Calu3 (cell line): ENCODE measurements around the gene DYNLRB1. TPM values are rescaled to one million over a fixed set of nuclear protein-coding genes. Genes with fewer than 3 reads are reported as not detected.

Source experiments
- BruUV-seq: library from RNA; stranded (reverse); fragments of 400-500 nt; replicated peaks from 2 replicates; lab custom pipeline; 2021; lab: Mats Ljungman, UMichigan
- CTCF ChIA-PET: fragments of 300-600 bp; sonication (Branson Sonifier 250); formaldehyde crosslinking; loops from one replicate; lab custom pipeline; 2022; ENCODE audit warnings: antibody characterized with exemption; lab: Charles Lee
- DNase-seq: peaks from one replicate; pipeline ENCODE4 v3.0.0; 2022
- H3K27ac Mint-ChIP-seq: one replicate; pipeline ENCODE4 v1.8.0; 2022; ENCODE audit warnings: mixed read lengths; ENCODE audit not compliant: unreplicated experiment
- H3K27me3 Mint-ChIP-seq: one replicate; pipeline ENCODE4 v1.8.0; 2022; ENCODE audit warnings: mixed read lengths; ENCODE audit not compliant: unreplicated experiment
- H3K36me3 Mint-ChIP-seq: one replicate; pipeline ENCODE4 v1.8.0; 2022; ENCODE audit warnings: mild to moderate bottlenecking, moderate library complexity, mixed read lengths; ENCODE audit not compliant: insufficient read depth, unreplicated experiment
- H3K4me1 Mint-ChIP-seq: one replicate; pipeline ENCODE4 v1.8.0; 2022; ENCODE audit warnings: mild to moderate bottlenecking, low read depth, mixed read lengths; ENCODE audit not compliant: unreplicated experiment
- H3K4me3 Mint-ChIP-seq: one replicate; pipeline ENCODE4 v1.8.0; 2022; ENCODE audit warnings: mild to moderate bottlenecking, low read depth, moderate library complexity, mixed read lengths; ENCODE audit not compliant: unreplicated experiment
- H3K9me3 Mint-ChIP-seq: one replicate; pipeline ENCODE4 v1.8.0; 2022; ENCODE audit warnings: low read depth, mixed read lengths; ENCODE audit not compliant: unreplicated experiment
- CTCF ChIP-seq: fragments of 200-600 bp; IDR thresholded peaks from one replicate; pipeline ENCODE4 v1.8.0; 2022; ENCODE audit warnings: antibody characterized with exemption; ENCODE audit not compliant: unreplicated experiment
- intact Hi-C: fragments of 100-400 bp; cut with micrococcal nuclease; formaldehyde crosslinking; loops from one replicate; pipeline ENCODE4 v1.10.0; 2022; ENCODE audit not compliant: unreplicated experiment
- total RNA-seq: library from RNA; stranded (reverse); gene quantifications from 2 replicates; pipeline ENCODE4 v1.2.3, GENCODE V29; 2022

The DYNLRB1 gene
- total RNA-seq, 1 experiment from 2014 or later, result 229 TPM

DNA sequence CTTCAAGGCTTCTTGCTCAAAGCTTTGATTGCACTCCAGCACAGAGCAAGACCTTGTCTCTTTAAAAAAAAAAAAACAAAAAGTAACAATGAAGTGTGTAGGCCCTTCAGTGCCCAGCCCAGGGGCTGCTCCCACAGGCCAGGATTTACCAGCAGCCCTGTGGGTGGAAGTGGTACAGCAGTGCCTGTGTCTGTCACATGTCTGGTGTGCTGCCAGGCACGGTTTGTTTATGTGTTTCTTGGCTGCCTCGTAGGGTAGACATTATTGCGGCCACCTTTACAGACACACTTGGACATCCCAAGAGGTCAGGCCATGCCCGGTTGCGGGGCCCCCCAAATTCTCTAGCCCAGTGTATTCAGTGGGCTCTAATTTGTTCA is 12.7 kb downstream of the DYNLRB1 start:
- Mint-ChIP-seq H3K9me3 (no peaks in the 10 kb centered on the region), H3K27me3 (no peaks in the 10 kb centered on the region), H3K4me1 (peaks cover 58% of the 10 kb centered on the region), H3K27ac (peak overlapping the region; percentile 64), H3K36me3 (peaks cover 52% of the 10 kb centered on the region), H3K4me3 (no peak overlapping the region)
- CTCF ChIA-PET, result no interaction called here
- DNase-seq, result no peak
- intact Hi-C loops, result no loop called here
- BruUV-seq, result no TSS peak
- TF ChIP-seq CTCF, result no peak

DNA sequence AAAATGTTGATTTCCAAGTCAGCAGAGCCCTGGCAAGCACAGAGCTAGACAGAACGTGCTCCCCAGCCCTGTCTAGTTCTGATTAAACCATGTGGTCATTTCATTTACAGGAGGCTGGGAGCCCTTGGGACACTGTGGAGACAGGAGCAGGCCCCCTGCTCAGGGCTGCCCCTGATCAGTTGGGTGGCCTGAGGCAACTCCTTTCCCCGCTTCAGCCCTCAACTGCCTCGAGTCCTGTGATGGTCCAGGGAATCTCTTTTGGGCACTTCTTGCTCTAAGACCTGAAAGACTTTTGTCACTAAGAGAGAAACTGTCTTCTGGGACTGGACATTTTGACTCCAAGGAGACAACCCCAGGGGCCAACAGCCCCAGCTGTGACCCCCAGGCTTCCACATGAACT is 13.5 kb downstream of the DYNLRB1 start:
- CTCF ChIA-PET, result interaction anchor here (0.7 to 1.2 kb wide), 2 partner anchors 217 to 567 kb away, joined by 3 to 11 read pairs; no protein-coding TSS in a partner anchor
- peak overlapping the region; percentile 53 for H3K27ac Mint-ChIP-seq
- H3K4me3 Mint-ChIP-seq, result no peak overlapping the region
- TF ChIP-seq CTCF, result no peak
- peaks cover 51% of the 10 kb centered on the region for H3K4me1 Mint-ChIP-seq
- no peaks in the 10 kb centered on the region for H3K9me3 Mint-ChIP-seq
- peaks cover 57% of the 10 kb centered on the region for H3K36me3 Mint-ChIP-seq
- no peak for DNase-seq
- H3K27me3 Mint-ChIP-seq, result no peaks in the 10 kb centered on the region
- intact Hi-C loops, result no loop called here
- BruUV-seq, result no TSS peak

- peaks cover 53% of the 10 kb centered on the region for H3K36me3 Mint-ChIP-seq
- peaks cover 45% of the 10 kb centered on the region for H3K4me1 Mint-ChIP-seq
- no peaks in the 10 kb centered on the region for H3K27me3 Mint-ChIP-seq
- TF ChIP-seq CTCF, result no peak
- no peak overlapping the region for H3K4me3 Mint-ChIP-seq
- H3K27ac Mint-ChIP-seq, result peak overlapping the region; percentile 53
- intact Hi-C loops, result no loop called here
- H3K9me3 Mint-ChIP-seq, result no peaks in the 10 kb centered on the region
- DNase-seq, result no peak
- CTCF ChIA-PET, result interaction anchor here (0.7 to 1.2 kb wide), 2 partner anchors 218 to 566 kb away, joined by 3 to 11 read pairs; no protein-coding TSS in a partner anchor
- BruUV-seq, result no TSS peak
These were observed 14.1 kb downstream of the DYNLRB1 start for GRCh38 chr20:34530342-34530741.

DNA sequence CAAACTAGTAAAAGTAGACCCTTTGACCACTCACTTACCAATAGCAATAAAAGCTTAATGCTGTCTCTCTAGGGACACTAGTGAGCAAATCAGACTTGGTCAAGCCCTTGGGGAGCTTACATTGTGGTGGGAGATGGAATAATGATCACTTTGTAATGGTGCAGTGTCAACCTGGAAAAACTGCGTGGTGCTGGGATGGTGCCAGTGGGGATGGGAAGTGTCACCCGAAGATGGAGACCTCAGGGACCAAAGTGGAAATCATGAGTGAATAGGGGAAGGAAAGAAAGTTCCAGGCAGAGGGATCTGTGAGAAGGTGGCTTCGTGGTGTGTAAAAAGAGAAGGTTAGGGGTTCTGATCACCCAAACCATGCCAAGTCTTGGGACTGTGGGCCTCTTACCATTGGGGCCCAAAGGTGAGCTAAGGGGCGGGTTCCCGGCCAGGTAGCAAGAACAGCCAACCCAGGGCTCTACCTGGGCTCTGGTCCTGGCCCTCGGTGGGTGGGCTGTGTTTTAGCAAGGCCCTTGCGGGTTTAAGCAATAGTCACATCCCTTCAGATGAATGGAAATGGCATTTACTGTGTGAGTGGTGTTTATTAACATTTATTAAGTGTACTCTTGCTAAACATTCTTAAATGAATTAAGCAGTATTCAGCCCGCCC is 15.5 kb downstream of the DYNLRB1 start:
- BruUV-seq, result no TSS peak
- intact Hi-C loops, result no loop called here
- no peaks in the 10 kb centered on the region for H3K27me3 Mint-ChIP-seq
- H3K27ac Mint-ChIP-seq, result peak overlapping the region; percentile 5
- H3K9me3 Mint-ChIP-seq, result no peaks in the 10 kb centered on the region
- CTCF ChIA-PET, result interaction anchor here (0.7 to 1.4 kb wide), 2 partner anchors 11 to 15 kb away, joined by 3 read pairs; partner anchors contain the start of gene DYNLRB1
- no peak for DNase-seq
- H3K4me1 Mint-ChIP-seq, result peaks cover 31% of the 10 kb centered on the region
- H3K36me3 Mint-ChIP-seq, result peaks cover 48% of the 10 kb centered on the region
- no peak for TF ChIP-seq CTCF
- H3K4me3 Mint-ChIP-seq, result no peak overlapping the region
